NB4 (cell line): ENCODE results near the gene OTUD3.
A peak's percentile ranks its signal among the peaks of the same experiment; 100 is the strongest.

Experiments
- DNase-seq: peaks from one replicate; pipeline ENCODE4 v3.0.0; 2010; ENCODE audit warnings: low read depth
- H3K4me3 ChIP-seq: one replicate; pipeline ENCODE4 v1.5.1; 2011; ENCODE audit warnings: mild to moderate bottlenecking, low read depth, low read length, moderate library complexity
- MYC ChIP-seq: IDR thresholded peaks from 2 replicates; pipeline ENCODE4 v1.6.1; 2011; ENCODE audit warnings: low read depth, low read length
- POLR2A ChIP-seq: IDR thresholded peaks from 2 replicates; pipeline ENCODE4 v1.6.1; 2011; ENCODE audit warnings: mild to moderate bottlenecking; ENCODE audit not compliant: insufficient read length; ENCODE audit errors: extremely low read depth
- TF ChIP-seq, protein P1 (sequence below): IDR thresholded peaks from 2 replicates; pipeline ENCODE4 v1.6.1; 2011; ENCODE audit warnings: low read depth, low read length
- TF ChIP-seq, protein P2 (sequence below): IDR thresholded peaks from one replicate; pipeline ENCODE4 v1.5.1; 2012; ENCODE audit warnings: low read depth, low read length

Gene OTUD3

DNA sequence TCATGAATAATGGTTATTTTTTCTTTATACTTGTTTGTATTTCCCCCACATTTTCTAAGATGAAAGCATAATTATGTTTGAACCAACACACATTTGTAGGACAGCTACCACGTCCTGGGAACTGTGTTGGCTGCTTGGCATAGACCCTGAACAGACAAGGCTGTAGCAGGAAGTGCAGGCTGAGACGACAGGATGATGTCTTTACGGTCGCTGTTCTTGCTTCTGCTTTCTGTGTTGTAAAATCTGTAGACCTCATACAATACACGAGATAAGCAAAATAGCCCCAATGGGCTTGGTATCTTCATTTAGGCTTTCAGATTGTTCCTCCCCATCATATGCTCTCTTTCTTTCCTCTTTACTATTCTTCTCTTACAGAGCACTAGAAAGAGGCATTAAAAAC, 23.3 kb upstream of the OTUD3 start:
- TF ChIP-seq, protein P1, sequence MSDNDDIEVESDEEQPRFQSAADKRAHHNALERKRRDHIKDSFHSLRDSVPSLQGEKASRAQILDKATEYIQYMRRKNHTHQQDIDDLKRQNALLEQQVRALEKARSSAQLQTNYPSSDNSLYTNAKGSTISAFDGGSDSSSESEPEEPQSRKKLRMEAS: no peak
- TF ChIP-seq MYC (no peak), POLR2A (no peak)
- TF ChIP-seq, protein P2, sequence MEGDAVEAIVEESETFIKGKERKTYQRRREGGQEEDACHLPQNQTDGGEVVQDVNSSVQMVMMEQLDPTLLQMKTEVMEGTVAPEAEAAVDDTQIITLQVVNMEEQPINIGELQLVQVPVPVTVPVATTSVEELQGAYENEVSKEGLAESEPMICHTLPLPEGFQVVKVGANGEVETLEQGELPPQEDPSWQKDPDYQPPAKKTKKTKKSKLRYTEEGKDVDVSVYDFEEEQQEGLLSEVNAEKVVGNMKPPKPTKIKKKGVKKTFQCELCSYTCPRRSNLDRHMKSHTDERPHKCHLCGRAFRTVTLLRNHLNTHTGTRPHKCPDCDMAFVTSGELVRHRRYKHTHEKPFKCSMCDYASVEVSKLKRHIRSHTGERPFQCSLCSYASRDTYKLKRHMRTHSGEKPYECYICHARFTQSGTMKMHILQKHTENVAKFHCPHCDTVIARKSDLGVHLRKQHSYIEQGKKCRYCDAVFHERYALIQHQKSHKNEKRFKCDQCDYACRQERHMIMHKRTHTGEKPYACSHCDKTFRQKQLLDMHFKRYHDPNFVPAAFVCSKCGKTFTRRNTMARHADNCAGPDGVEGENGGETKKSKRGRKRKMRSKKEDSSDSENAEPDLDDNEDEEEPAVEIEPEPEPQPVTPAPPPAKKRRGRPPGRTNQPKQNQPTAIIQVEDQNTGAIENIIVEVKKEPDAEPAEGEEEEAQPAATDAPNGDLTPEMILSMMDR: no peak
- no peak overlapping the region for H3K4me3 ChIP-seq
- peak; percentile 25 for DNase-seq

DNA sequence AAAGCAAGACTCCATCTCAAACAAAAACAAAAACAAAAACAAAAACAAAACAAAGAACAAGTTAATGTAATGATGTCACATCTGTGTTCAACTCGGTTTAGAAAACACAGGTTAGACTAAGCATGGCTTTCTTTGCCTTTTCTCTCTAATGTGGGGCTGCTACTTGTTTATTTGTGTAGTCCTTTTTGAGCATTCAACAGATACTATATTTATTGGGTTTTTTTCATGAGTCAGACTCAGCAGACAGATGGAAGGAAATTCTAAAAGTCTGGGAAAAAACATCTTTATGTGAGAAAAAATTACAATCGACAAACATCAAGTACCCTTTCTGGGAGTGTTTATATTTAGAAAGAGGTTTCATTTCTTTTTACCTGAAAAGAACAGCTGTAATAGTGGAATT, 22.3 kb upstream of the OTUD3 start:
- DNase-seq: no peak
- no peak overlapping the region for H3K4me3 ChIP-seq
- no peak for TF ChIP-seq MYC
- TF ChIP-seq, protein P2: no peak
- TF ChIP-seq, protein P1: no peak
- TF ChIP-seq POLR2A: no peak

DNA sequence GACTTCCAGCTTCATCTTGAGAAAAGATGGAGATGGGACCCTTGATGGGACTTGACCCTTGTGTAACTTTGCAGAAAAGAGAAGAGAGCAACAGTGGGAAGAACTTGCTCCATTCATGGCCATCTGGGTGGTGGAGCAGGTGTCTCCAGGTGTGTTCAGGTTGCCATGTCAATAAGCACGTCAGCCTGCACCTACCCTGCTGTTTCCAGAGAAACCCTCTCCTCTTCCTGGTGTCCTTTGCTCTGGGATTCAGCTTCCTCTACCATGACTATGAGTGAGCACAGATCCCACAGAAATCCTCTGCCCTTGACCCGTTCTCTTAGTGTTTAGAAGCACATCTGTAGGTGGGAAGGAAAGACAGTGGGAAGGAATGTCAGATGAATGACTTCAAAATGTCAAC, 21.8 kb upstream of the OTUD3 start:
- TF ChIP-seq POLR2A (no peak), MYC (no peak)
- TF ChIP-seq, protein P1: no peak
- TF ChIP-seq, protein P2: no peak
- no peak for DNase-seq
- no peak overlapping the region for H3K4me3 ChIP-seq

DNA sequence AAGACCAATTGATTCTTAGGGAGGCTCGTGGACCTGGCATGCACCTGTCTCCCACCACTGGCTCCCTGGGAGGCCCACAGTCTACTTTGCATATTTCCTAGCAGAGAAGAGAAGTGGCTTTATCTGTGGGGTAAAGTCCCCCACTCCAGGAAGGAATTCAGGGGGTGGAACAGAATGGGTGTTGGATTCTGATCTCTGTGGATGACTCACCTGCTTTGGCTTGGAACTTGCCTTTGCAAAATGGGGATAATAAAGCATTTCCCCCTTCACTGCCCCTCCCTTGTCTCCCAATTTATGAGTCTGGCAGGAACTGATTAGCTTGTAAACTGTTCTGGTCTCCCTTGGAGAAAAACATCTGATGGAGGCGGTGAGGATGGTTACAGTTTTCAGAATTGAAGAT, 21.2 kb upstream of the OTUD3 start:
- TF ChIP-seq, protein P1: no peak
- TF ChIP-seq POLR2A (no peak), MYC (no peak)
- TF ChIP-seq, protein P2: no peak
- no peak overlapping the region for H3K4me3 ChIP-seq
- DNase-seq: no peak

DNA sequence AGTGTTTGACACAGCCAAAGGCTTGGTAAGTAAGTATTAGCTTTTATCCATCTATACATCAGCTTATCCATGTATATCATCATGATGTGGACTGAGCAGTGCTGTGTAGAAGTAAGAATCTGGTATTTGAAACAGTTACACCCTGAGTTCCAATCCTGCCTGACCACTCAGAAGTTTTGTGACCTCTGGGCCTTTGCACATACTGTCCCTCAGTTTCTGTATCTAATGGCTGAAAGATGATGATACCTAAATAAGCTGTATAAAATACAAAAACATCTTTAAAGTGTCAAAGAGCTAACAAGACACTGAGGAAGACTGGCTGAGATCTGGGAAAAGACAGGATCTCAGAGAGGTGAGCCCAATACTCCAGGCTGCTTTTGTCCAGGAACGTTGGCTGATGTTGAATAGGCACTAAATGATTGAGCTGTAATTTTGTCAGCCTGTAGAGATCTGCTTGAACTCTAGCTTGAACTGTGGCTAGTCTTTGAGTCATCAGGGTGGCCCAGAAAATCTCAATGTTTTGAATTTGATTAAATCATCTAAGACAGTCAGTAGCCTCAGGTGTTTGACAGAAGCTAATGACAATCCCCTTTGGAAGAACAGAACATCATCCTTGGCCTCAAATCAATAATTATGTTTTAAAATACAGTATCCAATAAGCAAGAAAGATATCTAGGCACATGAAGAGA, 20.2 kb upstream of the OTUD3 start:
- DNase-seq: no peak
- TF ChIP-seq POLR2A (no peak), MYC (no peak)
- TF ChIP-seq, protein P2: no peak
- TF ChIP-seq, protein P1: no peak
- H3K4me3 ChIP-seq: no peak overlapping the region

DNA sequence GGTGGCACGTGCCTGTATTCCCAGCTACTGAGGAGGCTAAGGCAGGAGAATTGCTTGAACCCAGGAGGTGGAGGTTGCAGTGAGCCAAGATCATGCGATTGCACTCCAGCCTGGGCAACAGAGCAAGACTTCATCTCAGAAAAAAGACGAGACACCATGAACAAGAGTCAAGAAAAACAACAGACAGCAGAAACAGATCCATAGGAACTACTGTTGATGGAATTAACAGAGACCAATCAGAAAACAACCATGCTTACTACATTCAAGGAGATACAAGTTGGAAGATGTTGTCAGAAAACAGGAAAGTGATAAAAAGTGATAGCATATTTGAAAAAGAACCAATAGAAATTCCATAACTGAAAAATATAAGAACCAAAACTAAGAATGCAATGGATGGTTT, 19.3 kb upstream of the OTUD3 start:
- H3K4me3 ChIP-seq: no peak overlapping the region
- DNase-seq: no peak
- no peak for TF ChIP-seq POLR2A
- TF ChIP-seq MYC: no peak
- TF ChIP-seq, protein P2: no peak
- TF ChIP-seq, protein P1: no peak
